G401 (cell line): ENCODE results near the gene NEIL1. TPM values are rescaled to one million over a fixed set of nuclear protein-coding genes. Genes with fewer than 3 reads are reported as not detected.
"Not testable (repeated sequence)": the region's sequence is repeated elsewhere in the genome, so short reads cannot be mapped to it uniquely, and the experiment has no call there.

Experiments used
- DNase-seq: peaks from one replicate; pipeline ENCODE4 v3.0.0-alpha.2; 2015; ENCODE audit warnings: low spot score
- in situ Hi-C: cut with HindIII; loops from 2 replicates; pipeline ENCODE4 v1.10.0; 2016; ENCODE audit warnings: low sequenced_read_pairs, mixed read lengths
- total RNA-seq: library from RNA; depleted of rRNA; stranded (reverse); fragments of >200 nt; shearing (Covaris generic); gene quantifications from 2 replicates; pipeline ENCODE4 v1.2.3, GENCODE V29; 2014; rRNA removed

Gene NEIL1
- total RNA-seq = 2.3 and 9.1 TPM in 2 replicates

GRCh38 chr15:75346796-75347221 lies at the start of gene NEIL1:
Gene NEIL1 (plus strand): TSS chr15:75347039. CDS start chr15:75348906, 1,867 bp downstream.
- peak; percentile 44 for DNase-seq
- in situ Hi-C loops = no loop called here

GRCh38 chr15:75298541-75299310 lies 48.1 kb upstream of the NEIL1 start:
- not testable (repeated sequence) for DNase-seq

GRCh38 chr15:75299311-75299688 lies 47.5 kb upstream of the NEIL1 start:
- in situ Hi-C loops, DNase-seq: not testable (repeated sequence)

More at GRCh38 chr15:75298541-75299310, 48.1 kb upstream of the NEIL1 start:
- in situ Hi-C loops = not testable (repeated sequence)

GRCh38 chr15:75300026-75300425 lies 46.8 kb upstream of the NEIL1 start:
- DNase-seq, in situ Hi-C loops: not testable (repeated sequence)

GRCh38 chr15:75302318-75302717 lies 44.5 kb upstream of the NEIL1 start:
- no peak for DNase-seq
- in situ Hi-C loops = no loop called here

- DNase-seq, in situ Hi-C loops: not testable (repeated sequence)
These were observed 44.1 kb upstream of the NEIL1 start for GRCh38 chr15:75302753-75303152.

GRCh38 chr15:75306188-75306587 lies 40.7 kb upstream of the NEIL1 start:
- in situ Hi-C loops = no loop called here
- no peak for DNase-seq

GRCh38 chr15:75307778-75308390 lies 39.0 kb upstream of the NEIL1 start:
- in situ Hi-C loops = no loop called here
- peak; percentile 14 for DNase-seq

- DNase-seq = no peak
- in situ Hi-C loops = no loop called here
These were observed 37.1 kb upstream of the NEIL1 start for GRCh38 chr15:75309711-75310110.

- in situ Hi-C loops, DNase-seq: not testable (repeated sequence)
These were observed 34.3 kb upstream of the NEIL1 start for GRCh38 chr15:75312548-75312947.

- in situ Hi-C loops = no loop called here
These were observed 33.6 kb upstream of the NEIL1 start for GRCh38 chr15:75313116-75313845.

GRCh38 chr15:75314552-75315290 lies 32.1 kb upstream of the NEIL1 start:
- in situ Hi-C loops = no loop called here
- DNase-seq = no peak

More at GRCh38 chr15:75313116-75313845, 33.6 kb upstream of the NEIL1 start:
- DNase-seq = no peak

GRCh38 chr15:75319231-75319897 lies 27.5 kb upstream of the NEIL1 start:
- DNase-seq, in situ Hi-C loops: not testable (repeated sequence)

GRCh38 chr15:75321711-75322110 lies 25.1 kb upstream of the NEIL1 start:
- in situ Hi-C loops = no loop called here
- DNase-seq = no peak

- in situ Hi-C loops = no loop called here
- DNase-seq = no peak
These were observed 20.9 kb upstream of the NEIL1 start for GRCh38 chr15:75325922-75326321.

GRCh38 chr15:75327005-75327404 lies 19.8 kb upstream of the NEIL1 start:
- no peak for DNase-seq
- in situ Hi-C loops = no loop called here

GRCh38 chr15:75327491-75327890 lies 19.3 kb upstream of the NEIL1 start:
- in situ Hi-C loops = no loop called here
- DNase-seq = no peak

GRCh38 chr15:75328493-75329314 lies 18.1 kb upstream of the NEIL1 start:
- in situ Hi-C loops = no loop called here
- no peak for DNase-seq
